ENCODE results near the gene RAD51B.

GRCh38 chr14:68501614-68502052 lies 682.1 kb downstream of the RAD51B start:
- TF ChIP-seq EZH2 (IDR thresholded peaks at IDR 0.05) (no peak), POLR2AphosphoS5 (IDR thresholded peaks at IDR 0.05; ENCODE audit: borderline replicate concordance, low read depth, low read length) (no peak)
